Esophagus squamous epithelium (tissue), 5 donors: ENCODE data around the gene VAV2. TPM values are rescaled to one million over a fixed set of nuclear protein-coding genes. Genes with fewer than 3 reads are reported as not detected.

ENCODE experiments used
- DNase-seq: peaks from one replicate; lab custom pipeline; 2025; lab: John Stamatoyannopoulos, UW
- H3K27ac ChIP-seq, 4 donors: fragments of 200-600 bp; sonication (generic); one replicate each; pipeline ENCODE4 v1.5.1; 2016 to 2019; ENCODE audit warnings: mild to moderate bottlenecking in 1 of 4
- H3K27me3 ChIP-seq, 4 donors: fragments of 200-600 bp; sonication (generic); 1 replicate in 3 of 4; 2 replicates in 1 of 4; pipeline versions ENCODE4 v1.5.1 to v1.6.0; 2017 to 2021; ENCODE audit warnings: antibody characterized with exemption in 1 of 4
- H3K36me3 ChIP-seq, 3 donors: fragments of 200-600 bp; sonication (generic); one replicate each; pipeline ENCODE4 v1.5.1; 2016 to 2019
- H3K4me1 ChIP-seq, 3 donors: fragments of 200-600 bp; sonication (generic); one replicate each; pipeline ENCODE4 v1.5.1; 2017 to 2019
- H3K4me3 ChIP-seq, 4 donors: fragments of 200-600 bp; sonication (generic); 1 replicate in 3 of 4; 2 replicates in 1 of 4; pipeline ENCODE4 v1.5.1; 2016 to 2019; ENCODE audit warnings: mild to moderate bottlenecking in 2 of 4, moderate library complexity in 1 of 4
- H3K9me3 ChIP-seq, 3 donors: fragments of 200-600 bp; sonication (generic); one replicate each; pipeline ENCODE4 v1.5.1; 2016 to 2019
- POLR2A ChIP-seq, 4 donors: fragments of 450-650 bp; IDR thresholded peaks; one replicate each; pipeline ENCODE4 v1.6.1; 2017; ENCODE audit warnings: antibody characterized with exemption in 4 of 4, mild to moderate bottlenecking in 4 of 4, moderate library complexity in 3 of 4
- WGBS, 2 donors: methylation state at CpG; one replicate each; pipeline ENCODE4 v1.1.5; 2018; 5-methylcytosine and 5-hydroxymethylcytosine counted together
- intact Hi-C: fragments of 100-400 bp; cut with DNase I; formaldehyde crosslinking; loops from one replicate; pipeline ENCODE4 v1.15.0; 2022
- total RNA-seq, 4 donors: library from RNA; depleted of rRNA; stranded (reverse); fragments of >200 nt; gene quantifications; one replicate each; pipeline ENCODE4 v1.1.0, GENCODE V29; 2016
- TF ChIP-seq, protein P1 (sequence below), 6 experiments: fragments of 450-650 bp in 4 of 6; fragments of 200-600 bp in 2 of 6; sonication (generic) in 2 of 6; IDR thresholded peaks; one replicate each; pipeline ENCODE4 v1.5.1; 2016 to 2019; ENCODE audit warnings: antibody characterized with exemption in 6 of 6, mild to moderate bottlenecking in 4 of 6, moderate library complexity in 4 of 6
- donor health status: DM: yes; HTN: yes; CAD: no.

The VAV2 gene
- total RNA-seq, 4 donors from 2014 or later, result 3.8 to 7.6 (median 5.7) TPM

DNA sequence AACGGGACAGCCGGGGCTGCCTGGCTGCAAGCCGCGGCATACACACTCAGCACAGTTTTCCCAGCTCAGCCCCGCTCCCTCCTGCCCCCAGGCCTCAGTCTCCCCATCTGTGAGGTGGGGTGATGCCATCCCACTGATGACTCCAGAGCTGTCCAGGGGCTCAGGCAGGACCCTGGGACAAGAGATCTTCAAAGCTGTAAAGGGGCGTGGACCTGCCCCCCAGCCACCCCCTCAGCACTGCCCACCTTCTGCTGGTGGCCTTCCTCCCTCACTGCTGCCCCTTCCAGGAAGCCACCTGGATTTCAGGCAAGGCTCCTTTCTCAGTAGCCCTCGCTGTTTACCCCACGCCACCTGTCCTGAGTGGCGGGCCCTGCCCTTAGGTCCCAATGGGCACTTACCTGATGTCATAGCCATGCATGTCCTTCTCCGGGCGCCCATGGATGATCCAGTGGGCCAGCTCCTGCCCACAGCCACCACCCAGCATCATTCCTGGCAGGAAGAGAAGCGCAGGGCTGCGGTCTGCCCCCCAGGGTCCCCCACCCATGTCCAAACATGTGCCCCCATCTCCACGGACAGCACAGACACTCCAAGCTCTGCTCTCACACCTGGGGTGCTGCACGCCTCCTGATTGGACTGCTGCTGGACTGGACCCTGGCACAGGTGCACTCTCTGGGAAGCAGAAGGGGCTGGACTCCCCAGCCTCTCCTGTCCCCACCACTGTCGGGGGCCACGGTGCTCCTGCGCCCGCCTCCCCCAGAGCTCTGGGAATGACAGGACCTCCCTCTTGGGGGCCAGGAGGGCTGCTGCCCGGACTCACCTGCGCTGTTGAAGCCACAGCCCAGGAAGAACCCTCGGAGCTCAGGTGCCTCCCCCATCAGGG, 279.7 kb downstream of the VAV2 start:
- H3K4me3 ChIP-seq, result no peak overlapping the region
- no peaks in the 10 kb centered on the region for H3K9me3 ChIP-seq
- TF ChIP-seq, protein P1, sequence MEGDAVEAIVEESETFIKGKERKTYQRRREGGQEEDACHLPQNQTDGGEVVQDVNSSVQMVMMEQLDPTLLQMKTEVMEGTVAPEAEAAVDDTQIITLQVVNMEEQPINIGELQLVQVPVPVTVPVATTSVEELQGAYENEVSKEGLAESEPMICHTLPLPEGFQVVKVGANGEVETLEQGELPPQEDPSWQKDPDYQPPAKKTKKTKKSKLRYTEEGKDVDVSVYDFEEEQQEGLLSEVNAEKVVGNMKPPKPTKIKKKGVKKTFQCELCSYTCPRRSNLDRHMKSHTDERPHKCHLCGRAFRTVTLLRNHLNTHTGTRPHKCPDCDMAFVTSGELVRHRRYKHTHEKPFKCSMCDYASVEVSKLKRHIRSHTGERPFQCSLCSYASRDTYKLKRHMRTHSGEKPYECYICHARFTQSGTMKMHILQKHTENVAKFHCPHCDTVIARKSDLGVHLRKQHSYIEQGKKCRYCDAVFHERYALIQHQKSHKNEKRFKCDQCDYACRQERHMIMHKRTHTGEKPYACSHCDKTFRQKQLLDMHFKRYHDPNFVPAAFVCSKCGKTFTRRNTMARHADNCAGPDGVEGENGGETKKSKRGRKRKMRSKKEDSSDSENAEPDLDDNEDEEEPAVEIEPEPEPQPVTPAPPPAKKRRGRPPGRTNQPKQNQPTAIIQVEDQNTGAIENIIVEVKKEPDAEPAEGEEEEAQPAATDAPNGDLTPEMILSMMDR (IDR thresholded peaks at IDR 0.05), result no peak
- TF ChIP-seq POLR2A (IDR thresholded peaks at IDR 0.05), result no peak
- peaks cover 0 to 18% (median 0%) of the 10 kb centered on the region in 3 donors for H3K4me1 ChIP-seq
- 81 to 90% methylated on average over 3 to 12 of the region's 22 CpGs for WGBS, 2 donors
- DNase-seq, result no peak
- intact Hi-C loops, result no loop called here
- peaks cover 0 to 37% (median 0%) of the 10 kb centered on the region in 4 donors for H3K27me3 ChIP-seq
- no peaks in the 10 kb centered on the region for H3K36me3 ChIP-seq
- peak overlapping the region in 1 of 4 donors; percentile 26 for H3K27ac ChIP-seq

Other genes with a start within 250 kb of the VAV2 start
- 1 to 10 TPM; 1.8 to 6.2 (median 4.3) TPM for gene BRD3OS, start 33.2 kb upstream of the VAV2 start, total RNA-seq
- 10 to 100 TPM in 2 of 4 donors, 1 to 10 TPM in 2; 7.2 to 23.7 (median 9.4) TPM for gene BRD3, start 75.7 kb upstream of the VAV2 start, total RNA-seq
- 10 to 100 TPM; 15.4 to 26.8 (median 23.1) TPM for gene WDR5, start 143.8 kb upstream of the VAV2 start, total RNA-seq
- gene RNU6ATAC, start 172.2 kb upstream of the VAV2 start, total RNA-seq, result not detected